Measurements from ENCODE around the gene TIPIN. TPM values are rescaled to one million over a fixed set of nuclear protein-coding genes. Genes with fewer than 3 reads are reported as not detected.

The TIPIN gene
- total RNA-seq, 1 donor from 2014 or later, result 5.8 TPM

DNA sequence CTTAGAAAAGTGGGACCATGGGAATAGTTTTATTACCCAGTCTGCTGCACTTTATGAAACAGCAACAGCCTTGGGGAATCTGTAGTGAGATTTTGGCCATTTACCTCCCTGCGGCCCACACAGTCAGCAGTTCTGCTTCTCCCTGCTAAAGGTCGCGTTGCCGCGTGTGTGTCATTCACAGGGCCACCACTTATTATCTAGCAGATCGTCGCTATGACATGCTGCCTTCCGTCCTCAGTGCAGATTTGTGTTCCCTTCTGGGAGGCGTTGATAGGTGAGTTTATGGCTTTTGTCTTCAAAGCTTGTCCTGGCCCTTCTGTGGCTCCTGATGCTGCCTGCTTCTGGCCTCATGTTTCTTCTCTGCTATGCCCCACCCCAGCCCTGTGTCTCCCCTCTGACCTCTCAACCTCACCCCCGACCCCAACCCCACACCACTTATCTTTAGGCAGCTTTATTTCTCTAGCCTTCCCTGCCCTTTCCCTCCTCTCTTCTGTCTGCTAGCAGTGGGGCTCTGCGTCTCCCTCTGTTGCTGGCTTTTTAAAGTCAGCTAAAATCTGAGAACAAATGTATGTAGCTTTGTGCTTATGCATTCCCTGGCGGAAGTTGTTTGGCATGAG lies 33.1 kb downstream of the TIPIN start:
- Mint-ChIP-seq H3K9me3 (ENCODE audit: unreplicated experiment) (no peaks in the 10 kb centered on the region), H3K36me3 (ENCODE audit: unreplicated experiment) (no peaks in the 10 kb centered on the region), H3K4me3 (ENCODE audit: unreplicated experiment) (peak overlapping the region; percentile 12), H3K27ac (ENCODE audit: unreplicated experiment) (no peak overlapping the region), H3K27me3 (ENCODE audit: unreplicated experiment) (peaks cover 2% of the 10 kb centered on the region), H3K4me1 (ENCODE audit: low read depth, unreplicated experiment) (peaks cover 4% of the 10 kb centered on the region)
- TF ChIP-seq, protein P1, sequence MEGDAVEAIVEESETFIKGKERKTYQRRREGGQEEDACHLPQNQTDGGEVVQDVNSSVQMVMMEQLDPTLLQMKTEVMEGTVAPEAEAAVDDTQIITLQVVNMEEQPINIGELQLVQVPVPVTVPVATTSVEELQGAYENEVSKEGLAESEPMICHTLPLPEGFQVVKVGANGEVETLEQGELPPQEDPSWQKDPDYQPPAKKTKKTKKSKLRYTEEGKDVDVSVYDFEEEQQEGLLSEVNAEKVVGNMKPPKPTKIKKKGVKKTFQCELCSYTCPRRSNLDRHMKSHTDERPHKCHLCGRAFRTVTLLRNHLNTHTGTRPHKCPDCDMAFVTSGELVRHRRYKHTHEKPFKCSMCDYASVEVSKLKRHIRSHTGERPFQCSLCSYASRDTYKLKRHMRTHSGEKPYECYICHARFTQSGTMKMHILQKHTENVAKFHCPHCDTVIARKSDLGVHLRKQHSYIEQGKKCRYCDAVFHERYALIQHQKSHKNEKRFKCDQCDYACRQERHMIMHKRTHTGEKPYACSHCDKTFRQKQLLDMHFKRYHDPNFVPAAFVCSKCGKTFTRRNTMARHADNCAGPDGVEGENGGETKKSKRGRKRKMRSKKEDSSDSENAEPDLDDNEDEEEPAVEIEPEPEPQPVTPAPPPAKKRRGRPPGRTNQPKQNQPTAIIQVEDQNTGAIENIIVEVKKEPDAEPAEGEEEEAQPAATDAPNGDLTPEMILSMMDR (IDR thresholded peaks at IDR 0.05; ENCODE audit: partially characterized antibody, unreplicated experiment), result no peak
- DNase-seq, result no peak

DNA sequence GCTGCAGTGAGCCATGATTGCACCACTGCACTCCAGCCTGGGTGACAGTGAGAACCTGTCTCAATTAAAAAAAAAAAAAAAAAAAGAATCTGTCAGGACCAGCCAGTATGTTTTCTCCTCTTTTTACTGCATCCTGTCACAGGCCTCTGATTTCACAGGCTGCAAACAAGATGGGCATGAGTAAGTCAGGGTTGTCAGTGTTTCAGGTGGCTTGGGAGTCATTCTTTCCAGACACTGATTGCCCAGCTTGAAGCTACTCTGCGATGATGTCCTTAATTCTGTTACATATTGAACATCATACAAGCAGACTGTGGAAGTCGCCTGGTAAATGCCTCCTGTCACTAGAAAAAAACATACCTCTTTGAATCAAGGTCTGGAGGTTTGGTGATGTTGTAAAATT lies 44.3 kb downstream of the TIPIN start:
- Mint-ChIP-seq H3K36me3 (ENCODE audit: unreplicated experiment) (no peaks in the 10 kb centered on the region), H3K4me3 (ENCODE audit: unreplicated experiment) (no peak overlapping the region), H3K27ac (ENCODE audit: unreplicated experiment) (no peak overlapping the region), H3K27me3 (ENCODE audit: unreplicated experiment) (no peaks in the 10 kb centered on the region), H3K4me1 (ENCODE audit: low read depth, unreplicated experiment) (no peaks in the 10 kb centered on the region), H3K9me3 (ENCODE audit: unreplicated experiment) (no peaks in the 10 kb centered on the region)
- DNase-seq, result no peak
- TF ChIP-seq, protein P1 (IDR thresholded peaks at IDR 0.05; ENCODE audit: partially characterized antibody, unreplicated experiment), result no peak

DNA sequence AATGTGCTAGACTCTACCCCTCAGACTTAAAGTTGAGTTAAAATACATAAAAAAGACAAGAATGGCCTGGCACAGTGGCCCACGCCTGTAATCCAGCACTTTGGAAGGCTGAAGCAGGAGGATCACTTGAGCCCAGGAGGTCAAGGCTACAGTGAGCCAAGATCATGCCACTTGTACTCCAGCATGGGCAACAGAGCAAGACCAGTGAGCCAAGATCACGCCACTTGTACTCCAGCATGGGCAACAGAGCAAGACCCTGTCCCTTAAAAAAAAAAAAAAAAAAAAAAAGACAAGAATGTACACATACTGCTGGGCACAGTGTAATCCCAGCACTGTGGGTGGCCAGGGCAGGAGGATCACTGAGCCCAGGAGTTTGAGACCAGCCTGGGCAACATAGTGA lies 45.7 kb downstream of the TIPIN start:
- TF ChIP-seq, protein P1 (IDR thresholded peaks at IDR 0.05; ENCODE audit: partially characterized antibody, unreplicated experiment), result no peak
- DNase-seq, result no peak
- H3K36me3 Mint-ChIP-seq (ENCODE audit: unreplicated experiment), result no peaks in the 10 kb centered on the region
- H3K27ac Mint-ChIP-seq (ENCODE audit: unreplicated experiment), result no peak overlapping the region
- H3K27me3 Mint-ChIP-seq (ENCODE audit: unreplicated experiment), result peaks cover 1% of the 10 kb centered on the region
- no peak overlapping the region for H3K4me3 Mint-ChIP-seq (ENCODE audit: unreplicated experiment)
- H3K4me1 Mint-ChIP-seq (ENCODE audit: low read depth, unreplicated experiment), result no peaks in the 10 kb centered on the region
- H3K9me3 Mint-ChIP-seq (ENCODE audit: unreplicated experiment), result no peaks in the 10 kb centered on the region

DNA sequence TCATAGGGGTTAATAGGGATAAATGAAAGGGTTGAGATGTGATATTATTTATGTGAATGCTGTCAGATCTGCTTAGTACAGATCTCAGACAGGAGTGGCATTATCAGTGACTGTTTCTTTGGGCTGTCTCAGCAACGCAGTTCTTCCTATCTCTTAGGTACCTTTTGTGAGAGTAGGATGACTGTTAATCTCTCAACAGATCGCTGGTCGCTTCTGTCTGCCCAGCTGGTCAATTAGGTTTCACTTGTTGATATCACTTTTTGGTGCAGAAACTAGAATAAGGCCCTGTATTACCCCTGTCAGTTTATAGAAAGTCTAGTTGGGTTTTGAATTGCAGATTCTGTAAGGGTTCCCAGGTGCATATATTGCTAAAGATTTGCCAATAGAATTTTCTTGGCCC lies 46.7 kb downstream of the TIPIN start:
- TF ChIP-seq, protein P1 (IDR thresholded peaks at IDR 0.05; ENCODE audit: partially characterized antibody, unreplicated experiment), result no peak
- H3K36me3 Mint-ChIP-seq (ENCODE audit: unreplicated experiment), result no peaks in the 10 kb centered on the region
- H3K4me3 Mint-ChIP-seq (ENCODE audit: unreplicated experiment), result no peak overlapping the region
- no peak overlapping the region for H3K27ac Mint-ChIP-seq (ENCODE audit: unreplicated experiment)
- peaks cover 1% of the 10 kb centered on the region for H3K27me3 Mint-ChIP-seq (ENCODE audit: unreplicated experiment)
- H3K4me1 Mint-ChIP-seq (ENCODE audit: low read depth, unreplicated experiment), result no peaks in the 10 kb centered on the region
- DNase-seq, result no peak
- no peaks in the 10 kb centered on the region for H3K9me3 Mint-ChIP-seq (ENCODE audit: unreplicated experiment)

DNA sequence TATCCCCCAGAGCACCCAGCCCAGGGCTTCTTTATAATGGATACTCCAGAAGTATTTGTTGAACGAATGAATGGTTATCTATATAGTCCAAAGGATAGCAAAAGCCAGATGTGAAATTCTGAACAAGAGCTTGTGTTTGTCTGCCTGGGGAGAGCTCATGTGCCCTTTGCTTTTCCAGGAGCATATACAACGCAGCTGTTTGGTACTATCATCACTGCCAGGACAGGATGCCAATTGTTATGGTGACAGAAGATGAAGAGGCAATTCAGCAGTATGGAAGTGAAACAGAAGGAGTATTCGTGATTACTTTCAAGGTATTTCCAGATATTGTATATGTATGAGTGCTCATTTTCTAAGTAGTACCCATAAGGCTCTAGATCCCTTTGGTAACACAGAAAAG lies 48.0 kb downstream of the TIPIN start:
- DNase-seq, result no peak
- Mint-ChIP-seq H3K4me1 (ENCODE audit: low read depth, unreplicated experiment) (no peaks in the 10 kb centered on the region), H3K4me3 (ENCODE audit: unreplicated experiment) (no peak overlapping the region), H3K27me3 (ENCODE audit: unreplicated experiment) (peaks cover 1% of the 10 kb centered on the region), H3K9me3 (ENCODE audit: unreplicated experiment) (no peaks in the 10 kb centered on the region), H3K36me3 (ENCODE audit: unreplicated experiment) (no peaks in the 10 kb centered on the region), H3K27ac (ENCODE audit: unreplicated experiment) (no peak overlapping the region)
- TF ChIP-seq, protein P1 (IDR thresholded peaks at IDR 0.05; ENCODE audit: partially characterized antibody, unreplicated experiment), result no peak

Measured in glutamatergic neuron (in vitro differentiated cells).